Measurements from ENCODE around the gene CPEB1.

- no peak for TF ChIP-seq CTCF (IDR thresholded peaks at IDR 0.05)
- no peak for TF ChIP-seq POLR2A (IDR thresholded peaks at IDR 0.05)
Measured at GRCh38 chr15:82536409-82537350, 110.5 kb downstream of the CPEB1 start.

Data from Peyer's patch (tissue), 4 donors.